HCT116 (cell line): Measurements from ENCODE around the gene HAND1. TPM values are rescaled to one million over a fixed set of nuclear protein-coding genes. Genes with fewer than 3 reads are reported as not detected.

Source experiments
- ATAC-seq: fragments of 200-7000 bp; cut with Tn5 transposase; 2 replicates; pipeline ENCODE4 v1.9.1; 2020; ENCODE audit warnings: mild to moderate bottlenecking, moderate library complexity
- BruUV-seq: library from RNA; stranded (reverse); fragments of 400-500 nt; replicated peaks from 2 replicates; lab custom pipeline; 2021; lab: Mats Ljungman, UMichigan
- CTCF ChIA-PET: fragments of 300-600 bp; sonication (Branson Sonifier 250); formaldehyde crosslinking; loops from one replicate; lab custom pipeline; 2021; ENCODE audit warnings: antibody characterized with exemption; lab: Charles Lee
- POLR2A ChIA-PET: fragments of 300-600, 350-600 bp; sonication (Branson Sonifier 250); formaldehyde crosslinking; loops from one replicate; lab custom pipeline; 2021; ENCODE audit warnings: antibody characterized with exemption; lab: Charles Lee
- RAD21 ChIA-PET, 2 experiments: fragments of 300-600 bp; sonication (Branson Sonifier 250); formaldehyde crosslinking; loops; one replicate each; lab custom pipeline; 2023; ENCODE audit warnings: low total read pairs in 2 of 2; ENCODE audit not compliant: uncharacterized antibody in 2 of 2, unreplicated experiment in 2 of 2, low non-redundant PET in 1 of 2; lab: Charles Lee
- DNase-seq: peaks from one replicate; pipeline ENCODE4 v3.0.0-alpha.2; 2010; ENCODE audit warnings: low read depth, low spot score
- H2AFZ ChIP-seq: fragments of 200-600 bp; shearing (Covaris generic), sonication (generic); 2 replicates; pipeline ENCODE4 v1.6.1; 2017; ENCODE audit warnings: low read depth, mixed run types, mixed read lengths, antibody characterized with exemption, low read length; ENCODE audit not compliant: poor library complexity, severe bottlenecking
- H3K27ac ChIP-seq: 2 replicates; pipeline ENCODE4 v1.5.1; 2012; ENCODE audit warnings: low read depth, low read length
- H3K27me3 ChIP-seq: fragments of 200-600 bp; sonication (generic); 2 replicates; pipeline ENCODE4 v1.6.1; 2016; ENCODE audit warnings: mixed run types, low read length, mixed read lengths; ENCODE audit not compliant: insufficient read depth
- H3K36me3 ChIP-seq, 2 experiments: fragments of 200-500 bp in 1 of 2; fragments of 200-600 bp in 1 of 2; sonication (Bioruptor generic) in 1 of 2; sonication (generic) in 1 of 2; 2 replicates each; pipeline versions ENCODE4 v1.5.1 to v1.6.1; 2014 to 2016; ENCODE audit warnings: low read length in 2 of 2, inconsistent platforms in 1 of 2, mixed read lengths in 1 of 2, mixed run types in 1 of 2; ENCODE audit not compliant: insufficient read depth in 2 of 2, control insufficient read depth in 1 of 2
- H3K4me1 ChIP-seq, 2 experiments: fragments of 200-600 bp in 1 of 2; sonication (generic) in 1 of 2; 2 replicates each; pipeline versions ENCODE4 v1.5.1 to v1.6.1; 2012 to 2017; ENCODE audit warnings: low read length in 2 of 2, inconsistent platforms in 1 of 2, mild to moderate bottlenecking in 1 of 2, mixed read lengths in 1 of 2, mixed run types in 1 of 2, moderate library complexity in 1 of 2; ENCODE audit not compliant: insufficient read depth in 2 of 2, control insufficient read depth in 1 of 2
- H3K4me2 ChIP-seq: fragments of 200-600 bp; sonication (generic); 2 replicates; pipeline ENCODE4 v1.6.1; 2017; ENCODE audit warnings: mixed run types, low read length, mixed read lengths
- H3K4me3 ChIP-seq, 2 experiments: fragments of 200-600 bp in 1 of 2; sonication (generic) in 1 of 2; replicated peaks in 1 of 2; 2 replicates each; pipeline ENCODE4 v1.5.1; 2011 to 2016; ENCODE audit warnings: low read length in 2 of 2, control low read depth in 1 of 2, low read depth in 1 of 2, mild to moderate bottlenecking in 1 of 2, mixed read lengths in 1 of 2, mixed run types in 1 of 2
- H3K79me2 ChIP-seq: fragments of 200-600 bp; sonication (generic); 2 replicates; pipeline ENCODE4 v1.6.1; 2017; ENCODE audit warnings: mild to moderate bottlenecking, mixed run types, low read length, moderate library complexity, mixed read lengths; ENCODE audit not compliant: insufficient read depth
- H3K9ac ChIP-seq: fragments of 200-600 bp; sonication (generic); 2 replicates; pipeline ENCODE4 v1.6.1; 2016; ENCODE audit warnings: low read length, mixed read lengths
- H3K9me2 ChIP-seq: fragments of 200-600 bp; sonication (generic), shearing (Covaris generic); 2 replicates; pipeline ENCODE4 v1.6.1; 2017; ENCODE audit warnings: mixed run types, mild to moderate bottlenecking, moderate library complexity; ENCODE audit not compliant: insufficient read depth
- H3K9me3 ChIP-seq, 2 experiments: fragments of 200-500 bp in 1 of 2; fragments of 200-600 bp in 1 of 2; sonication (Bioruptor generic) in 1 of 2; sonication (generic) in 1 of 2; 2 replicates each; pipeline ENCODE4 v1.6.1; 2014 to 2017; ENCODE audit warnings: low read length in 2 of 2, mixed read lengths in 2 of 2, inconsistent platforms in 1 of 2, low read depth in 1 of 2, mild to moderate bottlenecking in 1 of 2, mixed run types in 1 of 2, moderate library complexity in 1 of 2; ENCODE audit not compliant: control insufficient read depth in 1 of 2, insufficient read depth in 1 of 2
- H4K20me1 ChIP-seq: fragments of 200-600 bp; sonication (generic), shearing (Covaris generic); 2 replicates; pipeline ENCODE4 v1.6.1; 2017; ENCODE audit warnings: mixed run types, mild to moderate bottlenecking, moderate library complexity; ENCODE audit not compliant: insufficient read depth
- ATF3 ChIP-seq: IDR thresholded peaks from 2 replicates; pipeline ENCODE4 v1.6.1; 2012
- CEBPB ChIP-seq: IDR thresholded peaks from 2 replicates; pipeline ENCODE4 v1.6.1; 2012; ENCODE audit warnings: low read depth
- EGR1 ChIP-seq: IDR thresholded peaks from 2 replicates; pipeline ENCODE4 v1.6.1; 2012; ENCODE audit warnings: low read depth
- ELF1 ChIP-seq: IDR thresholded peaks from 2 replicates; pipeline ENCODE4 v1.6.1; 2012; ENCODE audit warnings: low read depth, borderline replicate concordance
- EZH2 ChIP-seq: fragments of 200-600 bp; sonication (generic); IDR thresholded peaks from 2 replicates; pipeline ENCODE4 v1.6.1; 2017; ENCODE audit warnings: antibody characterized with exemption, mixed run types
- EZH2phosphoT487 ChIP-seq: fragments of 200-600 bp; IDR thresholded peaks from 2 replicates; pipeline ENCODE4 v1.6.1; 2018; ENCODE audit warnings: antibody characterized with exemption, borderline replicate concordance
- JUND ChIP-seq: IDR thresholded peaks from 2 replicates; pipeline ENCODE4 v1.6.1; 2012
- POLR2A ChIP-seq: IDR thresholded peaks from 2 replicates; pipeline ENCODE4 v1.7.0; 2011; ENCODE audit warnings: borderline replicate concordance; ENCODE audit not compliant: insufficient read depth, insufficient read length; ENCODE audit errors: extremely low read depth
- POLR2AphosphoS5 ChIP-seq: IDR thresholded peaks from 2 replicates; pipeline ENCODE4 v1.6.1; 2011; ENCODE audit warnings: mild to moderate bottlenecking, low read depth, low read length, moderate library complexity
- RAD21 ChIP-seq: IDR thresholded peaks from 2 replicates; pipeline ENCODE4 v1.6.1; 2012; ENCODE audit warnings: low read depth, mild to moderate bottlenecking
- SP1 ChIP-seq: IDR thresholded peaks from 2 replicates; pipeline ENCODE4 v1.6.1; 2012; ENCODE audit warnings: low read depth
- SRF ChIP-seq: IDR thresholded peaks from 2 replicates; pipeline ENCODE4 v1.6.1; 2012; ENCODE audit warnings: low read depth
- TCF7L2 ChIP-seq: IDR thresholded peaks from 2 replicates; pipeline ENCODE4 v1.7.0; 2011; ENCODE audit warnings: borderline replicate concordance, inconsistent platforms; ENCODE audit not compliant: insufficient read depth, insufficient read length; ENCODE audit errors: extremely low read depth
- YY1 ChIP-seq: IDR thresholded peaks from 2 replicates; pipeline ENCODE4 v1.6.1; 2011; ENCODE audit warnings: low read length, low read depth, moderate library complexity, mild to moderate bottlenecking; ENCODE audit not compliant: insufficient replicate concordance; ENCODE audit errors: extremely low read depth
- ZBTB33 ChIP-seq: IDR thresholded peaks from 2 replicates; pipeline ENCODE4 v1.6.1; 2011; ENCODE audit warnings: mild to moderate bottlenecking, low read length, moderate library complexity; ENCODE audit not compliant: insufficient replicate concordance; ENCODE audit errors: extremely low read depth
- ZFX ChIP-seq: fragments of 450-650 bp; IDR thresholded peaks from 2 replicates; pipeline ENCODE4 v1.6.1; 2017
- intact Hi-C: fragments of 100-400 bp; cut with micrococcal nuclease; formaldehyde crosslinking; loops from 2 replicates; pipeline ENCODE4 v1.10.0; 2022
- total RNA-seq: library from RNA; stranded (reverse); gene quantifications from one replicate; pipeline ENCODE4 v1.2.1, GENCODE V29; 2021; ENCODE audit not compliant: unreplicated experiment
- TF ChIP-seq, protein P1 (sequence below), 3 experiments: fragments of 200-600 bp in 1 of 3; sonication (generic) in 1 of 3; IDR thresholded peaks in 2 of 3; conservative IDR thresholded peaks in 1 of 3; 2 replicates each; pipeline ENCODE4 v1.5.1; 2012 to 2017; ENCODE audit warnings: low read depth in 2 of 3, low read length in 2 of 3, antibody characterized with exemption in 1 of 3, borderline replicate concordance in 1 of 3, control low read depth in 1 of 3, mild to moderate bottlenecking in 1 of 3, mixed read lengths in 1 of 3, mixed run types in 1 of 3, moderate library complexity in 1 of 3; ENCODE audit not compliant: insufficient read depth in 1 of 3
- TF ChIP-seq, protein P2 (sequence below): IDR thresholded peaks from 2 replicates; pipeline ENCODE4 v1.6.1; 2012; ENCODE audit warnings: low read depth
- TF ChIP-seq, protein P3 (sequence below): IDR thresholded peaks from 2 replicates; pipeline ENCODE4 v1.6.1; 2012

Gene HAND1
- total RNA-seq, 1 experiment from 2014 or later = not detected

GRCh38 chr5:154475591-154476353, 2.3 kb downstream of the HAND1 start:
- CTCF ChIA-PET = no interaction called here

More at GRCh38 chr5:154475591-154476353, 2.3 kb downstream of the HAND1 start:
- H3K9ac ChIP-seq = no peak overlapping the region
- no peaks in the 10 kb centered on the region for H3K9me2 ChIP-seq
- intact Hi-C loops = no loop called here
- no peak for TF ChIP-seq EZH2phosphoT487
- TF ChIP-seq SP1 = no peak
- TF ChIP-seq ZFX = no peak
- no peak for TF ChIP-seq SRF
- TF ChIP-seq, protein P1, sequence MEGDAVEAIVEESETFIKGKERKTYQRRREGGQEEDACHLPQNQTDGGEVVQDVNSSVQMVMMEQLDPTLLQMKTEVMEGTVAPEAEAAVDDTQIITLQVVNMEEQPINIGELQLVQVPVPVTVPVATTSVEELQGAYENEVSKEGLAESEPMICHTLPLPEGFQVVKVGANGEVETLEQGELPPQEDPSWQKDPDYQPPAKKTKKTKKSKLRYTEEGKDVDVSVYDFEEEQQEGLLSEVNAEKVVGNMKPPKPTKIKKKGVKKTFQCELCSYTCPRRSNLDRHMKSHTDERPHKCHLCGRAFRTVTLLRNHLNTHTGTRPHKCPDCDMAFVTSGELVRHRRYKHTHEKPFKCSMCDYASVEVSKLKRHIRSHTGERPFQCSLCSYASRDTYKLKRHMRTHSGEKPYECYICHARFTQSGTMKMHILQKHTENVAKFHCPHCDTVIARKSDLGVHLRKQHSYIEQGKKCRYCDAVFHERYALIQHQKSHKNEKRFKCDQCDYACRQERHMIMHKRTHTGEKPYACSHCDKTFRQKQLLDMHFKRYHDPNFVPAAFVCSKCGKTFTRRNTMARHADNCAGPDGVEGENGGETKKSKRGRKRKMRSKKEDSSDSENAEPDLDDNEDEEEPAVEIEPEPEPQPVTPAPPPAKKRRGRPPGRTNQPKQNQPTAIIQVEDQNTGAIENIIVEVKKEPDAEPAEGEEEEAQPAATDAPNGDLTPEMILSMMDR (IDR thresholded peaks at IDR 0.05 in 2 of 3, conservative IDR thresholded peaks at IDR 0.05 in 1 of 3; ENCODE audit: borderline replicate concordance in 1 of 3, insufficient read depth in 1 of 3, low read depth in 2 of 3, low read length in 2 of 3) = no peak
- TF ChIP-seq ZBTB33 = no peak
- TF ChIP-seq ATF3 = no peak
- TF ChIP-seq, protein P2, sequence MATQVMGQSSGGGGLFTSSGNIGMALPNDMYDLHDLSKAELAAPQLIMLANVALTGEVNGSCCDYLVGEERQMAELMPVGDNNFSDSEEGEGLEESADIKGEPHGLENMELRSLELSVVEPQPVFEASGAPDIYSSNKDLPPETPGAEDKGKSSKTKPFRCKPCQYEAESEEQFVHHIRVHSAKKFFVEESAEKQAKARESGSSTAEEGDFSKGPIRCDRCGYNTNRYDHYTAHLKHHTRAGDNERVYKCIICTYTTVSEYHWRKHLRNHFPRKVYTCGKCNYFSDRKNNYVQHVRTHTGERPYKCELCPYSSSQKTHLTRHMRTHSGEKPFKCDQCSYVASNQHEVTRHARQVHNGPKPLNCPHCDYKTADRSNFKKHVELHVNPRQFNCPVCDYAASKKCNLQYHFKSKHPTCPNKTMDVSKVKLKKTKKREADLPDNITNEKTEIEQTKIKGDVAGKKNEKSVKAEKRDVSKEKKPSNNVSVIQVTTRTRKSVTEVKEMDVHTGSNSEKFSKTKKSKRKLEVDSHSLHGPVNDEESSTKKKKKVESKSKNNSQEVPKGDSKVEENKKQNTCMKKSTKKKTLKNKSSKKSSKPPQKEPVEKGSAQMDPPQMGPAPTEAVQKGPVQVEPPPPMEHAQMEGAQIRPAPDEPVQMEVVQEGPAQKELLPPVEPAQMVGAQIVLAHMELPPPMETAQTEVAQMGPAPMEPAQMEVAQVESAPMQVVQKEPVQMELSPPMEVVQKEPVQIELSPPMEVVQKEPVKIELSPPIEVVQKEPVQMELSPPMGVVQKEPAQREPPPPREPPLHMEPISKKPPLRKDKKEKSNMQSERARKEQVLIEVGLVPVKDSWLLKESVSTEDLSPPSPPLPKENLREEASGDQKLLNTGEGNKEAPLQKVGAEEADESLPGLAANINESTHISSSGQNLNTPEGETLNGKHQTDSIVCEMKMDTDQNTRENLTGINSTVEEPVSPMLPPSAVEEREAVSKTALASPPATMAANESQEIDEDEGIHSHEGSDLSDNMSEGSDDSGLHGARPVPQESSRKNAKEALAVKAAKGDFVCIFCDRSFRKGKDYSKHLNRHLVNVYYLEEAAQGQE = no peak
- no peak for TF ChIP-seq POLR2AphosphoS5
- TF ChIP-seq ELF1 = no peak
- TF ChIP-seq RAD21 = no peak
- no peak for TF ChIP-seq EGR1
- TF ChIP-seq JUND = no peak
- no peak for TF ChIP-seq YY1
- no peak for TF ChIP-seq EZH2
- TF ChIP-seq, protein P3, sequence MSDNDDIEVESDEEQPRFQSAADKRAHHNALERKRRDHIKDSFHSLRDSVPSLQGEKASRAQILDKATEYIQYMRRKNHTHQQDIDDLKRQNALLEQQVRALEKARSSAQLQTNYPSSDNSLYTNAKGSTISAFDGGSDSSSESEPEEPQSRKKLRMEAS = no peak
- no peak for TF ChIP-seq POLR2A
- TF ChIP-seq TCF7L2 = no peak
- TF ChIP-seq CEBPB = no peak
- no peak overlapping the region for H3K4me3 ChIP-seq
- ChIA-PET POLR2A (no interaction called here), RAD21 (no interaction called here)
- no peak overlapping the region for H2AFZ ChIP-seq
- no peak overlapping the region for H3K27ac ChIP-seq
- H4K20me1 ChIP-seq = no peaks in the 10 kb centered on the region
- no peak for DNase-seq
- H3K4me1 ChIP-seq = no peaks in the 10 kb centered on the region
- H3K79me2 ChIP-seq = no peaks in the 10 kb centered on the region
- H3K36me3 ChIP-seq = no peaks in the 10 kb centered on the region
- no TSS peak for BruUV-seq
- no peak for ATAC-seq
- H3K9me3 ChIP-seq = no peaks in the 10 kb centered on the region
- no peaks in the 10 kb centered on the region for H3K27me3 ChIP-seq
- no peak overlapping the region for H3K4me2 ChIP-seq
